GM21723 (cell line): ENCODE measurements around the gene ABCC4.
A peak's percentile ranks its signal among the peaks of the same experiment; 100 is the strongest.
"Not testable (repeated sequence)": the region's sequence is repeated elsewhere in the genome, so short reads cannot be mapped to it uniquely, and the experiment has no call there.

Experiments
- ATAC-seq: cut with Tn5 transposase; IDR thresholded peaks from one replicate; pipeline ENCODE4 v1.9.1; 2021; ENCODE audit warnings: mild to moderate bottlenecking, moderate library complexity; ENCODE audit not compliant: unreplicated experiment

ABCC4 gene

GRCh38 chr13:95204231-95204765 lies 97.0 kb downstream of the ABCC4 start:
- no peak for ATAC-seq

- ATAC-seq: no peak
These were observed 99.2 kb downstream of the ABCC4 start for GRCh38 chr13:95201814-95202651.

- not testable (repeated sequence) for ATAC-seq
These were observed 100.8 kb downstream of the ABCC4 start for GRCh38 chr13:95200386-95200957.

GRCh38 chr13:95199896-95200295 lies 101.4 kb downstream of the ABCC4 start:
- no peak for ATAC-seq

GRCh38 chr13:95198606-95199005 lies 102.6 kb downstream of the ABCC4 start:
- ATAC-seq: not testable (repeated sequence)

- no peak for ATAC-seq
These were observed 103.7 kb downstream of the ABCC4 start for GRCh38 chr13:95197548-95197947.

- ATAC-seq: no peak
These were observed 106.1 kb downstream of the ABCC4 start for GRCh38 chr13:95195146-95195545.

GRCh38 chr13:95193509-95194230 lies 107.6 kb downstream of the ABCC4 start:
- ATAC-seq: no peak

- ATAC-seq: no peak
These were observed 108.3 kb downstream of the ABCC4 start for GRCh38 chr13:95192998-95193397.

GRCh38 chr13:95192564-95192945 lies 108.7 kb downstream of the ABCC4 start:
- not testable (repeated sequence) for ATAC-seq

GRCh38 chr13:95191821-95192563 lies 109.3 kb downstream of the ABCC4 start:
- peak; percentile 93 for ATAC-seq

- ATAC-seq: no peak
These were observed 113.1 kb downstream of the ABCC4 start for GRCh38 chr13:95188128-95188527.

- peak; percentile 34 for ATAC-seq
These were observed 115.4 kb downstream of the ABCC4 start for GRCh38 chr13:95185851-95186250.

GRCh38 chr13:95185311-95185710 lies 115.9 kb downstream of the ABCC4 start:
- no peak for ATAC-seq

GRCh38 chr13:95184317-95184716 lies 116.9 kb downstream of the ABCC4 start:
- ATAC-seq: no peak

GRCh38 chr13:95182570-95183265 lies 118.5 kb downstream of the ABCC4 start:
- ATAC-seq: peak; percentile 48

GRCh38 chr13:95181586-95181985 lies 119.7 kb downstream of the ABCC4 start:
- peak; percentile 75 for ATAC-seq

GRCh38 chr13:95180513-95181245 lies 120.6 kb downstream of the ABCC4 start:
- ATAC-seq: no peak

- no peak for ATAC-seq
These were observed 124.5 kb downstream of the ABCC4 start for GRCh38 chr13:95176611-95177259.
